ENCODE measurements around the gene RXRG.

DNA sequence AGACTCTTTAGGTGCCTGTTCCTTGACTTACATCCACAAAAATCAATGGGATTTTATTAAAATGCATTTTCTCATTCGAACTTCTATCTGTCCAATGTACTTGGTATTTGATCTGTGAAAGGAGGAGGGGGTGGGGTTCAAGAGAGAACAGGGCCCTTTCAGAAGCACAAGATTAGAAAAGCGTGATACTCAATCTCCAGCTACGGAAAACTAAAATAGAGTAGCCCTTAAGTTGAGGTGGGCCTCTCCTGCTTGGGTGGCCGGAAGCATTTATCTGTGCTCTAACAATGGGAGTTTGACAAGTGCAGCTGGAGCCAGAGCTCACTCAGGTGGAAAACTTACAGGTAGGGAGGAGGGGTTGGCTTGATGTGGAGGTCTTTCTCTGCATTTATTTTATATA lies 462 bp upstream of the RXRG start:
- TF ChIP-seq, protein P1, sequence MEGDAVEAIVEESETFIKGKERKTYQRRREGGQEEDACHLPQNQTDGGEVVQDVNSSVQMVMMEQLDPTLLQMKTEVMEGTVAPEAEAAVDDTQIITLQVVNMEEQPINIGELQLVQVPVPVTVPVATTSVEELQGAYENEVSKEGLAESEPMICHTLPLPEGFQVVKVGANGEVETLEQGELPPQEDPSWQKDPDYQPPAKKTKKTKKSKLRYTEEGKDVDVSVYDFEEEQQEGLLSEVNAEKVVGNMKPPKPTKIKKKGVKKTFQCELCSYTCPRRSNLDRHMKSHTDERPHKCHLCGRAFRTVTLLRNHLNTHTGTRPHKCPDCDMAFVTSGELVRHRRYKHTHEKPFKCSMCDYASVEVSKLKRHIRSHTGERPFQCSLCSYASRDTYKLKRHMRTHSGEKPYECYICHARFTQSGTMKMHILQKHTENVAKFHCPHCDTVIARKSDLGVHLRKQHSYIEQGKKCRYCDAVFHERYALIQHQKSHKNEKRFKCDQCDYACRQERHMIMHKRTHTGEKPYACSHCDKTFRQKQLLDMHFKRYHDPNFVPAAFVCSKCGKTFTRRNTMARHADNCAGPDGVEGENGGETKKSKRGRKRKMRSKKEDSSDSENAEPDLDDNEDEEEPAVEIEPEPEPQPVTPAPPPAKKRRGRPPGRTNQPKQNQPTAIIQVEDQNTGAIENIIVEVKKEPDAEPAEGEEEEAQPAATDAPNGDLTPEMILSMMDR (optimal IDR thresholded peaks at IDR 0.05 in 1 of 3, IDR thresholded peaks at IDR 0.05 in 1 of 3, conservative IDR thresholded peaks at IDR 0.05 in 1 of 3; ENCODE audit: extremely low read depth in 1 of 3, insufficient read depth in 2 of 3, low read length in 3 of 3): no peak
- TF ChIP-seq EZH2 (IDR thresholded peaks at IDR 0.05; ENCODE audit: low read length): no peak
